GM19452 (cell line): ENCODE data around the gene TGFBR3L.

Source experiments
- ATAC-seq: cut with Tn5 transposase; IDR thresholded peaks from one replicate; pipeline ENCODE4 v1.9.1; 2021; ENCODE audit not compliant: unreplicated experiment

TGFBR3L gene

GRCh38 chr19:7903244-7904073, 11.2 kb upstream of the TGFBR3L start, which contains the start of gene MAP2K7:
MAP2K7 (plus strand) TSS chr19:7903877; CDS start chr19:7903945, 68 bp downstream.
- peak; percentile 81 for ATAC-seq

GRCh38 chr19:7904074-7905020, 10.3 kb upstream of the TGFBR3L start:
- peak; percentile 27 for ATAC-seq

- ATAC-seq = no peak
Measured at GRCh38 chr19:7905268-7905667, 9.4 kb upstream of the TGFBR3L start.

- ATAC-seq = no peak
Measured at GRCh38 chr19:7905859-7906258, 8.8 kb upstream of the TGFBR3L start.

GRCh38 chr19:7907122-7907521, 7.5 kb upstream of the TGFBR3L start:
- no peak for ATAC-seq

GRCh38 chr19:7907544-7907943, 7.1 kb upstream of the TGFBR3L start:
- no peak for ATAC-seq

- ATAC-seq = no peak
Measured at GRCh38 chr19:7908078-7908699, 6.4 kb upstream of the TGFBR3L start.

- no peak for ATAC-seq
Measured at GRCh38 chr19:7908742-7909461, 5.7 kb upstream of the TGFBR3L start.

GRCh38 chr19:7909471-7910067, 5.1 kb upstream of the TGFBR3L start:
- no peak for ATAC-seq

DNA sequence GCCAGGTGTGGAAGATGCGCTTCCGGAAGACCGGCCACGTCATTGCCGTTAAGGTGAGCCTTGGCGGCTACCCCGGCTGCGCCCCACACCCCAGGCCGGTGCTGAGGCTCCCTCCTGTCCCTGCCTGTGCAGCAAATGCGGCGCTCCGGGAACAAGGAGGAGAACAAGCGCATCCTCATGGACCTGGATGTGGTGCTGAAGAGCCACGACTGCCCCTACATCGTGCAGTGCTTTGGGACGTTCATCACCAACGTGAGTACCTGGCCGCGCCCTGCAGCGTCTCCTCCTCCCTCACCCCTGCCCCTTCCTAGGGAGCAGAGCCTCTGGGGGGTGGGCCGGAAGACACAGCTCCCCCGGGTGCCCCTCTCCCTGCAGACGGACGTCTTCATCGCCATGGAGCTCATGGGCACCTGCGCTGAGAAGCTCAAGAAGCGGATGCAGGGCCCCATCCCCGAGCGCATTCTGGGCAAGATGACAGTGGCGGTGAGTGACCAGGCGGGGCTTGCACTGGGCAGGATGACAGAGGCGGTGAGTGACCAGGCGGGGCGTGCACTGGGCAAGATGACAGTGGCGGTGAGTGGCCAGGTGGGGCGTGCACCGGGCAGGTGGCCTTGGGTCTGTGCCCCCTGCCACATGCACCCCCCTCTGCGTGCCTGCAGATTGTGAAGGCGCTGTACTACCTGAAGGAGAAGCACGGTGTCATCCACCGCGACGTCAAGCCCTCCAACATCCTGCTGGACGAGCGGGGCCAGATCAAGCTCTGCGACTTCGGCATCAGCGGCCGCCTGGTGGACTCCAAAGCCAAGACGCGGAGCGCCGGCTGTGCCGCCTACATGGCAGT, 4.1 kb upstream of the TGFBR3L start:
- ATAC-seq = no peak

DNA sequence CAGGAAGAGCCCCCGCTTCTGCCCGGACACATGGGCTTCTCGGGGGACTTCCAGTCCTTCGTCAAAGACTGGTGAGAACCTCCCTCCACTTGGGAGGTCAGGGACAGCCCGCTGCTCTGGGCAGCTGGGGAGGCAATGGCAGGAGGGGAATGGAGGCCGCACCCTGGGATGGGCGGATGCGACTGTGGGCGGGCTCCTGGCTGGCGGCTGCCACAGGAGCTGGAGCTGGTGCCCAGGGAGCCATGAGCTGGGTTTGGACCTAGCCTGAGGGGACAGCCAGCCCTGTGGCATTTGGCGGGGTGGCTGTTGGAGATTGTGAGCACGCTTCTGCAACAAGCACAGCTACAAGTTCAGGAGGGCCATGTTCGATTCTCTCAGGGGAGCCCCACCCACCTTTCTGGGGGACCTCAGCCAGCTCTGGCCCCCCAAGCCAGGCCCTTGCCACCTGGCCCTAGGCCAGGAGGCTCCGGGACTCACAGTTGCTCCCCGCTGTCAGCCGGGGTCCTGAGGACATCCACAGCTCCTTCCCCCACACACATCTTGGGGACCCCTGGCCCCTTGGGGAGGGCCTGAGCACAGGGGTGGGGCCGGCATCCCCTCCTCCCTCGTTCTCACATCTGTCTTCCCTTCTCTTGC, 3.0 kb upstream of the TGFBR3L start:
- no peak for ATAC-seq

DNA sequence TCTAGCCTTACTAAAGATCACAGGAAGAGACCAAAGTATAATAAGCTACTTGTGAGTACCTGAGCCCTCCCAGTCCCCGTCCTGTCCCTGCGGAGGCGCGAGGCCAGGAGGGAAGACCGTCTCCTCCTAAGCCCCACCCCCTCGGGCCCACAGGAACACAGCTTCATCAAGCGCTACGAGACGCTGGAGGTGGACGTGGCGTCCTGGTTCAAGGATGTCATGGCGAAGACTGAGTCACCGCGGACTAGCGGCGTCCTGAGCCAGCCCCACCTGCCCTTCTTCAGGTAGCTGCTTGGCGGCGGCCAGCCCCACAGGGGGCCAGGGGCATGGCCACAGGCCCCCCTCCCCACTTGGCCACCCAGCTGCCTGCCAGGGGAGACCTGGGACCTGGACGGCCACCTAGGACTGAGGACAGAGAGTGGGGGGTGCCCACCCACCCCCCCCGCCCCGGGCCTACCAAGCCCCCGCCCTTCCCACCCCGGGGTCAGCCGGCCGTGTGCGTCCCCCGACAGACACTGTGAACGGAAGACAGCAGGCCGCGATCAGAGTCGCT, 2.4 kb upstream of the TGFBR3L start:
- ATAC-seq = no peak

DNA sequence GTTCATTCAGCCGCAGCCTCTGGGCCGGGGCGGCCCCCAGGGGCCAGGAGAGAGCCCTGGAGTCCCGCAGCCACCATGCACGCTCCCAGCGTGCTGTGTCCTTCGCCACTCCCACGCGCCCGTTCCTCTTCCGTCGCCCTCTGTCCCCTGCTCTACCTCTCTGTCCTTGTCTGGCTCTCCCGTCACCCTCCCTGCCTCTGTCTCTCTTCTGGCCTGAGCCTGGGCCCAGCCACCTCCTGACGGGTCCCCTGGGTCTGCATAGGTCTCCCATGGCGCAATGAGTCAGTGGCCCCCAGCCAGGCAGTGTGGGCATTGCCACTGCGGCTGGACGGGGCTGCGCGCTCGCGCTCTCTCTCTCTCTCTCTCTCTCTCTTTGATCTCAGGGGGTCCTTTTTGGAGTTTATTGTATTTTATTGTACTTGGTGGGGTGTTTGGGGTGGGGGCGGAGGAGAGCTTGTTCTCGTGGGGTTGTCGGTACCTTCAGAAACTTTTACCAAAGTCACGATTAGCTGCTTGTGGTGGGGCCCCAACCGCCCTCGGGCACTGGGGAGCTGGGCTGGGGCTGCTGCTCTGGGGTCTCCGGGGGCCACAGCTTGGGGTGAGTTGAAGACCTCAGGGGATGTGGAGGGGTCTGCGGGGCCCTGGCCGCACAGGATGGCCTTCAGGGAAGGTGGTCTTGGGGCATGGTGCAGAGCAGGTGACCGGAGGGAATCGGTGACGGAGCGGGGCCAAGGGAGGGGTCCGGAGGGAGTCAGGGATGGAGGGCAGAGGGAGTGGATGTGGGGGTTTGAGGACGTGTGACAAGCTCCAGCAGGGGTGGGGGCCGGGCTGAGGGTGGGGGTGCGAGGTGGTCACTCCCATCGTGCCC, 1.7 kb upstream of the TGFBR3L start:
- ATAC-seq = no peak

DNA sequence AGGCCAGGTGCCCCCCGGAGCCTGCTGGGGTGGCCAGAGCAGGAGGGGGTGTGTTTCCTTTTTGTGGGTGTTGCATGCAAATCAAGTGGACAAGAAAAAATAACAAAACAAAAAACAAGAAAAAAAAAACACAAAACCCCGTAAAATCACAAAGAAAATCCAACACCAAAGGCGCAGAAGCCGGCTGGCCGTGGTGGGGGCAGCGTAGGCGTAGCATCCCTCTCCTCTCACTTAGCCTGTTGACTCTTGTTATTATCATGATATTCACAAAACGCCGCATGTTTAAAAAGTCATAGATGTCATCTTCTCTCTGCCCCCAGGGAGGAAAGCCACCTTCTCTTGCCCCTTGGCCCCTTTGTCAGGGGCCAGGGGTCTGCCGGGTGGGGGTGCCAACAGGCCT, 978 bp upstream of the TGFBR3L start:
- ATAC-seq = no peak

DNA sequence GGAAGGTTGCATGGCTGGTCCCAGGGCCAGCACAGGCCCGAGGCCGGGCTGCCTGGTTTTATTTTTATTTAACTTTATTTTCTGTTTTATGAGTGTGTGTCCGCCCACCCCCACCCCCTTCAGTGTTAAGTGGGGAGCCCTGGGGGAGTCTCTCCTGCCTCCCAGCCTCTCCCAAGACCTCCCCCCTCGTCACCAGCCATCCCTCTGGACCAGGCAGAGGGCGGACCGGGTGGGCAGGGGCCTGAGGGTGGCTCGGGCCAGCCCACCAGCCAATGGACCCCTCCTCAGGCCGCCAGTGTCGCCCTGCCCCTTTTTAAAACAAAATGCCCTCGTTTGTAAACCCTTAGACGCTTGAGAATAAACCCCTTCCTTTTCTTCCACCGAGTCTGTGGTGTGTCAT, 531 bp upstream of the TGFBR3L start:
- no peak for ATAC-seq

DNA sequence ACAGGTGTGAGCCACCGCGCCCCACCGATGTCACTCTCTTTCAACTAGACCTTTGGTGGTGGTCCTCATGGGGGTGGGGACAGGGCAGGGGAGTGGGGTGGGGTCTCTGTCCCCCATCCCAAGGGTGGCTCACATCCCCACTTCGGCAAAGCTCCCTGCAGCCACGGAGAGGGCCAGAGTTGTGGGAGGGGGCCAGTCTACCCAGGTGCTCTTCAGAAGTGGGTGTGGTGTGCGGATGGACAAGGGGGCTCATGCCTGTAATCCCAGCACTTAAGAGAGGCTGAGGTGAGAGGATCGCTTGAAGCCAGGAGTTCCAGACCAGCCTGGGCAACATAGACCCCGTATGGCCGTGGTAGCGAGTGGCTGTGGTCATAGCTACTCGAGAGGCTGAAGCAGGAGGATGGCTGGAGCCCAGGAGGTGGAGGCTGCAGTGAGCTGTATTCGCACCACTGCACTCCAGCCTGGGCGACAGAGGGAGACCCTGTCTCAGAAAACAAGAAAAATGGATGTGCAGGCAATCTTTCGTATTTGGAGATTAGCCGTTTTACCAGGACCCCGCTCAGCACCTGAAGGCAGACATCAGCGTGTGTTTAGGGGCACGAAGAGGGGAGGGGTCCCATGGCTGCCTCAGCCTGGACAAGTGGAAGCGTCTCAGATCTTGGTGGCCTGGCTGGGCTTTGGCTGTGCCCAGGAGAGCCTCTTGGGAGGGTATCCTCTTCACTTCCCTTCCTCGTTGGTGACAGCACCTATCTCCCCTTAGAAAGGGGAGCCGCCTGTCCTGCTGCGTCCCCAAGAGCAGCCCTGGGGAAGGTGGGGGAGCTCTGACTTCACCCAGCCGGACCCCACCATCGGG, 846 bp downstream of the TGFBR3L start:
- ATAC-seq = no peak
